NK-92 (cell line): Measurements from ENCODE around the gene TBC1D8B.

Experiments used
- DNase-seq: peaks from one replicate; lab custom pipeline; 2025; ENCODE audit not compliant: unreplicated experiment; lab: John Stamatoyannopoulos, UW

The TBC1D8B gene

GRCh38 chrX:106897259-106897658 is 94.8 kb downstream of the TBC1D8B start:
- DNase-seq = no peak

DNA sequence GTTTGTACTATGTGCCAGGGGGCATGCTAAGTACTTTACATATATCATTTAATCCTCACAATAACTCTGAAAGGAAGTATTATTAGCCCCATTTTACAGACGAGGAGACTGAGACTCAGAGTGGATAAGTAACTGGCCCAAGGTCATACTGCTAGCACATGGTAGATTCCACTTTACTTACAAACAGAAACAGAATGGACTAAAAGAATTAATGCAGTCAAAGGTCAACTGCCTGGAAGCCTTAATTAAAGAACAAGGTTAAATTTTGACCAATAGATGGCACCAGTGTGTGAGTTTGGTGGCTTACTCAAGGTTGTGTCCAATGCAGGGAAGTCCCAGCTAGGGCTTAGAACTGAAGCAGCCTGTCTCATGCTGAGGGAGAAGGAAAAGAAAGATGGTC is 96.0 kb downstream of the TBC1D8B start:
- DNase-seq = no peak

DNA sequence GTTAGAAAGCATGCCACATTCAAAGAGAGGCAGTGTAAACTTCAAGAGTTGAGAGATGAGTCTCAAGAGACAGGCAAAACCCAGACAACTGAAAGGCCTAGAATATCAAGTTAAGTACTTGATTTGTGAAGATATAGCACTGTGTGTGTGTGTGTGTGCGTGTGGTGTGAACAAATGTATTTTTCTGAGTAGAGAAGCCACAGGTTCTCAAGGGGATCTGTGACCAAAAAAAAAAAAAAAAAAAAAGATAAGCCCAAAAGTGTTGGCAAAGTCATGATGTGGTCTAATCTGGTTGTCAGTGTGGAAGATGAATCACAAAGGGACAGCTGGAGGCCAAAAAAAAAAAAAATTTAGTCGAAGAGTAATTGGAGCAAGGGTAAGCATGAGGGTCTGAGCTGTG is 96.8 kb downstream of the TBC1D8B start:
- no peak for DNase-seq

DNA sequence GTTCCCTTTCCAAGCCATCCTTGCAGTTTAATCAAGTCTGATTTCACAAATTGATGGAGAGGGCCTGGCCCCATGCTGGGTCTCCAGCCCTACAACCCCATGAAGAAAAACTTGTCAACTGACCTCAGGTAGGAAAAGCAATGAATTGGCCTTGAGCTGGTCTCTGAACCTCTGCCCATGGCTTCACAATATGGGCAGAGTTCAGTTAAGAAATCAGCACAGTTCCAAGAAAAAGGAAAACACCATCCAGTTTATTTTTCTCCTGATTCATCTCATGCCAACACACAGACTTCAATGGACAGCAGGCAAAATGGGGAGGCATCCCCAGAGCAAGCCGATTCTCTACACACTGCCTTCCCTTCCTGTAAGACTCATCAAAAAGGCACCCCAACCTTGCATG is 97.4 kb downstream of the TBC1D8B start:
- no peak for DNase-seq

GRCh38 chrX:106901341-106901740 is 98.9 kb downstream of the TBC1D8B start:
- DNase-seq = no peak

GRCh38 chrX:106901781-106902219 is 99.3 kb downstream of the TBC1D8B start:
- DNase-seq = no peak

DNA sequence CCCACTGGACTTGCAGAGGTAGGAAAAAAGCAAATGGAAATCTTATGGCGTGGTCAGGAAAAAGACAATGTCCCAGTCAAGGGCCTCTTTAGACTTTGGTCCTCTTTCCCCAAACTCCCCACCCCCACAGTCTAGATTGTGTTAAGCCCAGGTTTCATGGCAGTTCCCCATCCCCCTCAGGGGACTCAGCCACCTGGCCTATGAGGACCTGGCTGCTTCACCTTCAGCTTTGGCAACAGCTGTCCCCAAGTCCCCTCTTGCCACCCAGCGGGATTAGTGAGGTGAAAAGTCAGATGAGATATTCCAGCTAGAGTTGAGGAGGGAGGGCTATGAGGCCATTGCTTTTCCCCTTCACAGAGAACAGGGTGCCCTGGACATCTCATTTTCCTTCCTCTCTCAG is 100.2 kb downstream of the TBC1D8B start:
- no peak for DNase-seq

DNA sequence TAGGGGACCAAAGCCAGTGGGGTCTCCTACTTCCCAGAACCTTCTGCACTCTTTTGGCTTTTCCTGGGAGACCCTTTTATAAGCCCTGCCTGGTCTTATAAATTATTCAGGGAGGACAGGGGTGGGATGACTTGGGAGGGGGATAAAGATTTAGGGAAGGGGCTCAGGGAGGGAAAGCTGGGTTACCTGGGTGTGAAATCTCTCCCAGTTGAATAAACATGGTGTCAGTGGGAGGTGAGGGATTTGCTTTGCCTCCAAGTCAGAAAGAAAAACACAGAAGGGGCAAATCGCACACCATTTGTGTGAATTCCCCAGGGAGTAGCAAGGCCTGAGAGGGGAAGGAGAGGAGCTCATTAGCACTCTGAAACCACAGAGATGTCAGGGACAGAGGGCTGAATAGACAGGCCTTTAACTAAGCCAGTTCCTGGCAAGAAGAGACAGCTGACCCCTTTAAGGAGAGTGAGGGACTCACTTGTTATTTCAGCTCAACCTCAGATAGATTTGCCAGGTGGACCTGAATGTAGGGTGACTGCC is 100.9 kb downstream of the TBC1D8B start, which contains the start of gene RIPPLY1:
Gene RIPPLY1 (minus strand): TSS at position 51 of the 534 bp plus-strand sequence. CDS start 54 bp downstream, outside the sequence.
- DNase-seq = no peak

DNA sequence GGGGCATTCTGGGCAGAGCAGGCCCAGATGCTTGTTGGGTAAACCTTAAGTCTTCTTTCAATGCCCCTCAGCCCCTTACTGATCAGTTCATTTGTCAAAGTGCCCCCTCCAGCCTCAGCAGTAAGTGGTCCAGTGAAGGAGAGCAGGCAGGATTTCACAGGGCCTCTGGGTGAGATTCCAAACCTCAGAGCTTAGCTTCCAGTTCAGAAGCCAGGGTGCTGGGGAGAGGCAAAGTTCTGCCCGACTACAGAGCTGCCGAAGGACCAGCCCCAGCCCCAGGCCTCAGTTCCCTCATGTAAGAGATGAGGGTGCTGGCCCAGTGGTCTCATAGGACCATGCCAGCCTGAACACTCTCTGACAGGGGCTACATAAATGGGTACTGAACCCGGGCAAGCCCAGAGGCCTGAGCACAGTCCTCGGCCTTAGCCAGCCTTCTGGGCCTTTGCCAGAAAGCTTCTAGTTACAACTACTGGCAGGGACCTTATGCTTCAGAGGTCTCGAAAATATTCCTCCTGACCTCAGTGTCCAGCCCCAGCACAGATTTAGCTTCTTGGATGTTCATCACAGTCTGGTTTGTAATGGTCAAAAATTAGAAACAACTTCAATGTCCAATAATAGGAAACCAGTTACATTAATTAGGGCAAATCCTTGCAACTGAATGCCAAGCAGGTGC is 101.5 kb downstream of the TBC1D8B start:
- DNase-seq = no peak

DNA sequence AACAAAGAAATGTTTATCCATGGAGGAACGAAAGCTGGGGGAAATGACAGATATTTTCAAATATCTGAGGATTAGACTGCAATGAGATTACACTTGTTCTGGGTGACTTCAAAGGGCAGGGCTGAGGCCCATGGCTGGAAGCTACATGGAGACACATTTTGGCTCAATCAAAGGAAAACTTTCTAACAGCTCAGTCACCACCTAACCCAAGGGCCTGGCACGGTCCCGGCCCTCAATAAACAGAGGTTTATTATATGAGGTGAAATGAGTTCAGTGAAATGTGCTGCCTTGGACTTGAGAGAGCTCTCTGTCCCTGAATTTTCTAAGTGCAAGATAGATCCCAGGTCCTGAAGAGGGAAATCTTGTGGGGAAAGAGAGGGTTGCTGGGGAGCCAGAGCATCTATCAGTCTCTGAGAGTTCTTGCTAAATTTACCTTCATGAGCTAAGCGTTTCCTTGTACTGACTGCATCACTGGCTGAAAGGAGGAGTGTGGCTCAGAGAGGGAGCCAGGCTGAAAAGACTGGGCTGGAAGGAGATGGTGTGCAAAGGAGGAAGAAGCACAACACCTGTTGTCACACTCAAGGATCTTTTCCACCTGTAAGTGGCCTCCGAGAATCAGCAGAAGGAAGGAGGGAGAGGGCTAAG is 102.7 kb downstream of the TBC1D8B start:
- DNase-seq = no peak

- DNase-seq = no peak
Observed at GRCh38 chrX:106906361-106906760, 103.9 kb downstream of the TBC1D8B start.

- no peak for DNase-seq
Observed at GRCh38 chrX:106912864-106913263, 110.4 kb downstream of the TBC1D8B start.

DNA sequence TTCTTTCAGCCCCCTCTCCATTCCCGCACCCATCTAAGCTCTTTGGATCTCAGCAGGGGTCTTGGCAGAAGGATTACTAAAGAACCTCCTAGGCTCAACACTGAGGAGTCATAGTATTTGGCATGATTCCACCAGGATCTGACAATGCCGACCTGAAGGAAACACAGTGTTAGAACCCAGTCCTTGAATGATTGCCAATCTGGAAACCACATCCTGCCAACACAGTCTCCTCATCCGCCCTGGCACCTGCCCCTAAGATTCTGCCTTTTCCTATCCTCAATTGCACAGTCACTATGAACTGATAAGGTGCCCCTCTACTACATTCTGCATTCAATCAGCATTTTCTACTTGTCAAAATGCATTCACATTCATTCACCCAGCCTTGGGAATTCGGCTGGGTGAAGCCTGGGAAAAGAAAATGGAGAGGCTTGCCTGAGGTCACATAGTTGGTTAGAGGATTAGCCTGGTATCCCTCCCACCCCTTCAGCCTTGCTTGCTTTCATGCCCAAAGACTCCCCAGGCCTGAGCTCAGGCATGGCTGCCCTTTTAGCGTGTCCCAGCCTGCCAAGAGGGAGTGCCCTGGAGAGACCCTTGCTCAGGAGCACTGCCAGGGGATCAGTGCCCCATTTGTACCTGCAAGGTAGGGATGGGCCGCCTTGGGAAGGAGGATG is 115.5 kb downstream of the TBC1D8B start:
- DNase-seq = no peak

- DNase-seq = no peak
Observed at GRCh38 chrX:106919932-106920452, 117.5 kb downstream of the TBC1D8B start, which contains the start of gene CLDN2. Gene CLDN2, plus strand, starts transcription at chrX:106920402. Its CDS starts 7,827 bp downstream, at chrX:106928229.

DNA sequence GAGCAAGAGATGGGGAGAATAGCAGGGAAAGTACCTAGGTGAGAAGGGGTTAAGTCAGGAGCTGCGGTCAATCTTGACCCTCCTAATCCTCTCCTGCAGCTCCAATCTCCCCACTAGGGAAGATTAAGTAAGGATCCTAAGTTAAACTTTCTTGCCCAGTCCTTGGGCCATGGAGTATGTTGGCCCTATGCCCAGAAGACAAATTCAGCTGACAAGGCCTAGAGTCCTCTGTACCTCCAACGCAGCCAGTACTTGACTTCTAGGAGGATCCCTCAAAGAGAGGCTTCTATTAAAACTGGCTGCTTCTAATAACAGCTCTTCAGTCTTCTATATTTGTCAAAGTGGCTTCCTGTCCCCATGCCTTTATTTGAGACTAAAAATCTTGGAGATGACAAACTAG is 119.2 kb downstream of the TBC1D8B start:
- no peak for DNase-seq
